K562 (cell line): Measurements from ENCODE around the gene SLC28A3. TPM values are rescaled to one million over a fixed set of nuclear protein-coding genes. Genes with fewer than 3 reads are reported as not detected.

ENCODE experiments used
- CEBPG ChIP-seq, 3 experiments: fragments of 200-800 bp in 1 of 3; sonication (Bioruptor generic) in 1 of 3; sonication (generic) in 1 of 3; formaldehyde crosslinking in 1 of 3; IDR thresholded peaks in 2 of 3; conservative IDR thresholded peaks in 1 of 3; 2 replicates each; pipeline versions ENCODE4 v1.6.1 to v1.8.0; 2016 to 2022; ENCODE audit warnings: missing compliant biosample characterization in 2 of 3, missing genetic modification characterization in 2 of 3, mild to moderate bottlenecking in 1 of 3, missing genetic modification reagents in 1 of 3
- EP300 ChIP-seq: IDR thresholded peaks from 2 replicates; pipeline ENCODE4 v1.6.1; 2012; ENCODE audit warnings: low read length, improper control_type of control experiment
- TCF3 ChIP-seq: sonication (generic); formaldehyde crosslinking; IDR thresholded peaks from 2 replicates; pipeline ENCODE4 v1.4.0; 2020; ENCODE audit warnings: mild to moderate bottlenecking, missing genetic modification reagents
- TRIM24 ChIP-seq, 2 experiments: fragments of 450-650 bp; IDR thresholded peaks; 2 replicates each; pipeline ENCODE4 v1.6.1; 2016
- ZNF224 ChIP-seq: sonication (generic); formaldehyde crosslinking; IDR thresholded peaks from 2 replicates; pipeline ENCODE4 v1.8.0; 2022; ENCODE audit warnings: mild to moderate bottlenecking, missing genetic modification reagents
- ZNF766 ChIP-seq: fragments of 200-800 bp; sonication (Bioruptor generic); conservative IDR thresholded peaks from 2 replicates; pipeline ENCODE4 v1.6.1; 2016; ENCODE audit warnings: missing genetic modification characterization, missing compliant biosample characterization
- polyA plus RNA-seq, 8 experiments: library from polyadenylated mRNA; depleted of rRNA in 4 of 8; stranded (reverse) in 5 of 8; unstranded in 3 of 8; fragments of >200 nt; fragmentation: Nextera tagmentation in 2 of 8; fragmentation: Illumina TruSeq in 1 of 8; extraction: Ambion mirVana in 2 of 8; extraction: Trizol in 1 of 8; gene quantifications; 2 replicates each; pipeline versions ENCODE4 v1.2.1 to v1.2.3, GENCODE V29; 2011 to 2014; ENCODE audit warnings: inconsistent platforms in 1 of 8, missing spikeins in 1 of 8
- total RNA-seq, 7 experiments: library from RNA; depleted of rRNA in 6 of 7; stranded (reverse); fragments of >200 nt in 6 of 7; fragmentation: Illumina TruSeq in 2 of 7; extraction: Trizol in 2 of 7; gene quantifications; 2 replicates each; pipeline versions ENCODE4 v1.2.1 to v1.2.3, GENCODE V29; 2011 to 2021; ENCODE audit warnings: low replicate concordance in 1 of 7
- TF ChIP-seq, protein P1 (sequence below): fragments of 450-650 bp; formaldehyde crosslinking; conservative IDR thresholded peaks from 2 replicates; pipeline ENCODE4 v1.4.0; 2022; ENCODE audit warnings: mild to moderate bottlenecking, missing genetic modification characterization
- TF ChIP-seq, protein P2 (sequence below): fragments of 450-650 bp; IDR thresholded peaks from 2 replicates; pipeline ENCODE4 v1.6.1; 2016; ENCODE audit warnings: missing biosample characterization, missing genetic modification characterization
- TF ChIP-seq, protein P3 (sequence below): fragments of 450-650 bp; formaldehyde crosslinking; IDR thresholded peaks from 2 replicates; pipeline ENCODE4 v1.4.0; 2020; ENCODE audit warnings: mild to moderate bottlenecking, moderate library complexity

The SLC28A3 gene
- total and polyA plus RNA-seq, 9 of the 15 experiments (the other 6 are each of a cell fraction or from before 2014, with no cell fraction given): not detected

DNA sequence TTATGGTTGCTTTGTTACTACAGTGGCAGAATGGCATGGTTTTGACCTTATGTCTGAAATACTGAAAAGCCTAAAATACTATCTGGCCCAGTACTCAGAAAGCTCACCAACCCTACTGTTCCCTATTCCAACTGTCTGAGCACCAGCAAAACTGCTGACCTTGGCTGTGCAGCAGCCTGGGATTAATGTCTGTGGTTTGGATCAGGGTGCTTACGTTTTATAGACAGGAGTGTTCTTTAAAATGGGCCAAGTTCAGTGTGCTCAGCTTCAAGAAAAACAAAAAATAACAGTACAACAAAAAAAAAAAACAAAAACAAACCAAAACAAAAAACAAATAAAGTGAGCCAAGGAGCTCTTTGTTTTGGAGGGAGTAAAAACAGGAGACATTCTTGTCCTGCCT, 36.4 kb downstream of the SLC28A3 start (continued):
- TF ChIP-seq, protein P1, sequence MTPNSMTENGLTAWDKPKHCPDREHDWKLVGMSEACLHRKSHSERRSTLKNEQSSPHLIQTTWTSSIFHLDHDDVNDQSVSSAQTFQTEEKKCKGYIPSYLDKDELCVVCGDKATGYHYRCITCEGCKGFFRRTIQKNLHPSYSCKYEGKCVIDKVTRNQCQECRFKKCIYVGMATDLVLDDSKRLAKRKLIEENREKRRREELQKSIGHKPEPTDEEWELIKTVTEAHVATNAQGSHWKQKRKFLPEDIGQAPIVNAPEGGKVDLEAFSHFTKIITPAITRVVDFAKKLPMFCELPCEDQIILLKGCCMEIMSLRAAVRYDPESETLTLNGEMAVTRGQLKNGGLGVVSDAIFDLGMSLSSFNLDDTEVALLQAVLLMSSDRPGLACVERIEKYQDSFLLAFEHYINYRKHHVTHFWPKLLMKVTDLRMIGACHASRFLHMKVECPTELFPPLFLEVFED (CRISPR knock-in tag): no peak
- TF ChIP-seq CEBPG (CRISPR knock-in tag; IDR thresholded peaks at IDR 0.05) (no peak), CEBPG (tag; conservative IDR thresholded peaks at IDR 0.05 in 1 of 2, IDR thresholded peaks at IDR 0.05 in 1 of 2) (no peak), ZNF224 (CRISPR knock-in tag) (no peak), ZNF766 (CRISPR knock-in tag) (no peak), TRIM24 (IDR thresholded peaks at IDR 0.05) (no peak), EP300 (no peak), TCF3 (CRISPR knock-in tag) (no peak)
- TF ChIP-seq, protein P2, sequence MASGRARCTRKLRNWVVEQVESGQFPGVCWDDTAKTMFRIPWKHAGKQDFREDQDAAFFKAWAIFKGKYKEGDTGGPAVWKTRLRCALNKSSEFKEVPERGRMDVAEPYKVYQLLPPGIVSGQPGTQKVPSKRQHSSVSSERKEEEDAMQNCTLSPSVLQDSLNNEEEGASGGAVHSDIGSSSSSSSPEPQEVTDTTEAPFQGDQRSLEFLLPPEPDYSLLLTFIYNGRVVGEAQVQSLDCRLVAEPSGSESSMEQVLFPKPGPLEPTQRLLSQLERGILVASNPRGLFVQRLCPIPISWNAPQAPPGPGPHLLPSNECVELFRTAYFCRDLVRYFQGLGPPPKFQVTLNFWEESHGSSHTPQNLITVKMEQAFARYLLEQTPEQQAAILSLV (tag): no peak
- TF ChIP-seq, protein P3, sequence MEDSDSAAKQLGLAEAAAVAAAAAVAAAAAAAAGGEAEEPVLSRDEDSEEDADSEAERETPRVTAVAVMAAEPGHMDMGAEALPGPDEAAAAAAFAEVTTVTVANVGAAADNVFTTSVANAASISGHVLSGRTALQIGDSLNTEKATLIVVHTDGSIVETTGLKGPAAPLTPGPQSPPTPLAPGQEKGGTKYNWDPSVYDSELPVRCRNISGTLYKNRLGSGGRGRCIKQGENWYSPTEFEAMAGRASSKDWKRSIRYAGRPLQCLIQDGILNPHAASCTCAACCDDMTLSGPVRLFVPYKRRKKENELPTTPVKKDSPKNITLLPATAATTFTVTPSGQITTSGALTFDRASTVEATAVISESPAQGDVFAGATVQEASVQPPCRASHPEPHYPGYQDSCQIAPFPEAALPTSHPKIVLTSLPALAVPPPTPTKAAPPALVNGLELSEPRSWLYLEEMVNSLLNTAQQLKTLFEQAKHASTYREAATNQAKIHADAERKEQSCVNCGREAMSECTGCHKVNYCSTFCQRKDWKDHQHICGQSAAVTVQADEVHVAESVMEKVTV (CRISPR knock-in tag): no peak
